Measurements from ENCODE around the gene ADH1B.
A peak's percentile ranks its signal among the peaks of the same experiment; 100 is the strongest.

DNA sequence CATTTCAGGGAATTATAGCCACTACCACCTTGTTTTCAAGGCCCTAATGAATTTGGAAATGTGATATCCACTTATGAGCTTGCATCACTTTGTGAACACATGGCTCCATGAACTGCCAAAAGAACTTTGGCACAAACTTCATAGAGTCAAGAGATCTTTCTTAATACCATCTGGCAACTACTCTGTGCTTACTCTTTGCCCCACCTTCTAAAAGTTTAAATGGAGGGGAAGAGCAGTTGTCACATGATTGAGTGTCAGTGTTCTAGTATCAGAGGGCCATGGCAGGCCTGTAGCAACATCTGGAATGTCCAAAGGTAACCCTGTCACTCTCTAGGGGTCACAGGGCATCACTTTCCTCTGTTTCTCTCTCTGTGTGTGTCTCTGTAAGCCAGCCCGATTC, 2.6 kb upstream of the ADH1B start:
- TF ChIP-seq MAX (IDR thresholded peaks at IDR 0.05) (peak; percentile 94), CTCF (IDR thresholded peaks at IDR 0.05; ENCODE audit: low read depth, low read length, missing input control) (no peak), YY1 (IDR thresholded peaks at IDR 0.05) (peak; percentile 89), GABPA (IDR thresholded peaks at IDR 0.05 in 1 of 2, conservative IDR thresholded peaks at IDR 0.05 in 1 of 2) (peak in 1 of 2 donors; percentile 62), RAD21 (IDR thresholded peaks at IDR 0.05) (peak in 1 of 2 donors; percentile 55)
